Body of pancreas (tissue), 4 donors: ENCODE data around the gene ZBTB37.

Source experiments
- CTCF ChIP-seq, 7 experiments: fragments of 450-650 bp in 4 of 7; fragments of 200-600 bp in 3 of 7; sonication (generic) in 3 of 7; IDR thresholded peaks; one replicate each; pipeline ENCODE4 v1.5.1; 2016 to 2019; ENCODE audit warnings: antibody characterized with exemption in 7 of 7
- POLR2A ChIP-seq, 3 donors: fragments of 450-650 bp; IDR thresholded peaks; one replicate each; pipeline ENCODE4 v1.6.1; 2016; ENCODE audit warnings: antibody characterized with exemption in 3 of 3, mild to moderate bottlenecking in 2 of 3

- TF ChIP-seq CTCF (IDR thresholded peaks at IDR 0.05), result no peak
- TF ChIP-seq POLR2A (IDR thresholded peaks at IDR 0.05), result no peak
Observed at GRCh38 chr1:173864179-173864867, 3.9 kb upstream of the ZBTB37 start.
